D721Med (cell line): ENCODE data around the gene METAP1.

Experiments
- DNase-seq: peaks from one replicate; pipeline ENCODE4 v3.0.0; 2011; ENCODE audit warnings: low spot score; ENCODE audit not compliant: insufficient read length
- FAIRE-seq: peaks from 2 replicates; lab custom pipeline; 2011; peaks lifted over from hg19 to GRCh38; lab: Jason Lieb, UNC
- TF ChIP-seq, protein P1 (sequence below): IDR thresholded peaks from 2 replicates; pipeline ENCODE4 v1.5.1; 2012; ENCODE audit warnings: mild to moderate bottlenecking, control low read depth; ENCODE audit not compliant: insufficient read depth; ENCODE audit errors: missing control alignments

The METAP1 gene

DNA sequence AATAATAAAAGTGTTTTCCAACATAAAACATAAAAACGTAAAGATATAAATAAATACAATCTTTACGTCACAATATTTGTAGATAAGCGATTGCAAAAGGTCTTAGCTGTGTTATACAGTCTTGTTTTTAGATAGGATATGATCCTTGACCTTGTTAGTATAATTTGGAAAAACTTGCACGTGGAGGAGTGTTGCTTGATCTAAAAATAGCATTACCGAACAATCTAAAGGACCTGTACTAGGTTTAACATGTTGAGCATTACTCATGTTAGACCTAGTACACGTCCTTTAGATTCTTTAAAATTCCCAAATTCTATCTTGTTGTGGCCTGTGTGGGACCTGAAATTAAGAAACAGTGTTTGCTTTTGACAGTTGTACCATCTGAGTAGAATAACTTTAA lies 1.6 kb downstream of the METAP1 start:
- TF ChIP-seq, protein P1, sequence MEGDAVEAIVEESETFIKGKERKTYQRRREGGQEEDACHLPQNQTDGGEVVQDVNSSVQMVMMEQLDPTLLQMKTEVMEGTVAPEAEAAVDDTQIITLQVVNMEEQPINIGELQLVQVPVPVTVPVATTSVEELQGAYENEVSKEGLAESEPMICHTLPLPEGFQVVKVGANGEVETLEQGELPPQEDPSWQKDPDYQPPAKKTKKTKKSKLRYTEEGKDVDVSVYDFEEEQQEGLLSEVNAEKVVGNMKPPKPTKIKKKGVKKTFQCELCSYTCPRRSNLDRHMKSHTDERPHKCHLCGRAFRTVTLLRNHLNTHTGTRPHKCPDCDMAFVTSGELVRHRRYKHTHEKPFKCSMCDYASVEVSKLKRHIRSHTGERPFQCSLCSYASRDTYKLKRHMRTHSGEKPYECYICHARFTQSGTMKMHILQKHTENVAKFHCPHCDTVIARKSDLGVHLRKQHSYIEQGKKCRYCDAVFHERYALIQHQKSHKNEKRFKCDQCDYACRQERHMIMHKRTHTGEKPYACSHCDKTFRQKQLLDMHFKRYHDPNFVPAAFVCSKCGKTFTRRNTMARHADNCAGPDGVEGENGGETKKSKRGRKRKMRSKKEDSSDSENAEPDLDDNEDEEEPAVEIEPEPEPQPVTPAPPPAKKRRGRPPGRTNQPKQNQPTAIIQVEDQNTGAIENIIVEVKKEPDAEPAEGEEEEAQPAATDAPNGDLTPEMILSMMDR = no peak
- no peak for FAIRE-seq
- DNase-seq = no peak

DNA sequence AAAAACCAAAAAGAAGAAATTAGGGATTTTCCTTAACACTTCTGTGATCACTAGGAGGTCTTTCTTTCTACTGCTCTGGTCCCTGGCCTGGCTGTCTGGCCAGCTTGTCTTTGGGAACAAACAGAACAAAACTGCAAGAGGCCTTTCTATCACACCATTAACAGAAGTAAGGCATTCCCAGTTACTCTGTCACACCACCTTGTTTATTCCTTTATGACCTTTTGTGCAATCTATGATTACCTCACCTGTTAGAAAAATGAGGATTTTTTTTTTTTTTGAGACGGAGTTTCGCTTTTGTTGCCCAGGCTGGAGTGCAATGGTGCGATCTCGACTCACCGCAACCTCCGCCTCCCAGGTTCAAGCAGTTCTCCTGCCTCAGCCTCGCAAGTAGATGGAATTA lies 3.0 kb downstream of the METAP1 start:
- FAIRE-seq (no peak), DNase-seq (no peak)

DNA sequence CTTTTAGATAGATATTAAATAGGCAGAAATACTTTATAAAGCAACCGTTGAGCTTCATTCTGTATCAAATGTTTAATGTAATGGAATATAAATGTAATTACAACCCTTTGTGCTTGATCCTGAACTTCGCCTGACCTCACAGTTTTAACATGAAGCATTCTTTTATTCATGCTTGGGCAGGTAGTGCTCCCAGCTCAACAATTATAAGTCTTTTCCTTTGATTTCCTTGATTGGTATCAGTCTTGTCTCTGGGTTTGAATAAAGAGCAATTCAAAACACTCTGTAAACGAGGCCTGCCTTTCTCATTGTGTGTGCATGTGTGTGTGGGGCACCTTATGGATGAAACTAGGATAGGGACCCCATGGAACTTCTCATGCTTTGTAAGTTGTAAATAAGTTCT lies 6.8 kb downstream of the METAP1 start:
- no peak for DNase-seq
- no peak for FAIRE-seq

More for the DNA sequence above, 3.0 kb downstream of the METAP1 start:
- TF ChIP-seq, protein P1 = no peak

DNA sequence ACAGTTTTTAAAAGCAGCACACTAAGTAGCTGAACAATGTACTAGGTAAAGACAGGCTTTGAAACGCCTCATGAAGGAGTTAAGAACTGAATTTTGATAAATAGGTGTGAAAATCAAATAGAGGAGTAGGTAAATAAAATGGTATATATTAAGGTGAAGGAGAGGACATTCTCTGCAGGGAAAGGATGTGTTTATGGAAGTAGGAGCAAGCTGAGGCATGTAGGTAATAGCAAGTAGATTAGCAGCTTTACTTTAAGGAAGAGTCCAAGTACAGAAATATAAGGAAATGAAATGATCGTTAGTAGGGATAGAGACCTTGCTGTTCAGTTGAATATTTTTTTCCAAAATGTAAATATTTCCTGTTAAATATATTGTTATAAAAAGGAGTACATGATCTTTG lies 12.5 kb downstream of the METAP1 start:
- FAIRE-seq (no peak), DNase-seq (no peak)
- TF ChIP-seq, protein P1 = no peak

More for the DNA sequence above, 6.8 kb downstream of the METAP1 start:
- TF ChIP-seq, protein P1 = no peak

DNA sequence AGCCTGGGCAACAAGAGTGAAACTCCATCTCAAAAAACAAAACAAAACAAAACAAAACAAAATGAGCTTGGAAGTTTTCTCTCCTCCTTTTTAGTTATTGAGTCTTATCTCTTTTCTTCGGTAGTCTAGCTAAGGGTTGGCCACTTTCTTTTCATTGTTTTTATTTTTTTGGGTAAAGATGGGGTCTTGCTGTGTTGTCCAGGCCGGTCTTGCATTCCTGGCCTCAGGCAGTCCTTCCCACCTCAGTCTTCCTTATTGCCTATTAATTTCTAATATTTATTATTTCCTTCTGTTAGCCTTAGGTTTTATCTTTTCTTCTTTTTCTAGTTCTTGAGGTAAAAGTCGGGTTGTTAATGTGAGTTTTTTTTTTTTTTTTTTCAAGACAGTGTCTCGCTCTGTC lies 16.4 kb downstream of the METAP1 start:
- DNase-seq = no peak
- no peak for FAIRE-seq
- TF ChIP-seq, protein P1 = no peak

DNA sequence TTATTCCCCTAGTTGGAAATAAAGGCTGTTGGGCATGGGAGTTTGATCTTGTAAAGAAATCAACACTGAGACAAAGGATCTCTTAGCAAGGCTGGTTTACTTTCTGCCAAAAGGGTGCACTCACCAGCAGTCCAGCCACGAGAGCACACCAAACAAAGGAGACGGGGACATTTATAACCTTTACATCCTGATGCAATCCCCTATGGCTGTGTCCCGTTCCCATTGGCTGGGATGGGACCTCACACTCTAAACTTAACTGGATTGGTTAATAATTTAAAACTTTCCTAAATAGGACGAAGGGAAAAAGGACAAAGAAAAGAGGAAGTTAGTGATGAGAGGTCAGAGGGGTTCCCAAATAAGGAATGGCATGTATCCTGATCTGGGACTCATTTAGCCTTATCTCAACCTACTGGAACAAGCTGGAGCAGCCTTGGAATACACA lies 17.9 kb downstream of the METAP1 start:
- FAIRE-seq (no peak), DNase-seq (no peak)
- TF ChIP-seq, protein P1 = no peak

DNA sequence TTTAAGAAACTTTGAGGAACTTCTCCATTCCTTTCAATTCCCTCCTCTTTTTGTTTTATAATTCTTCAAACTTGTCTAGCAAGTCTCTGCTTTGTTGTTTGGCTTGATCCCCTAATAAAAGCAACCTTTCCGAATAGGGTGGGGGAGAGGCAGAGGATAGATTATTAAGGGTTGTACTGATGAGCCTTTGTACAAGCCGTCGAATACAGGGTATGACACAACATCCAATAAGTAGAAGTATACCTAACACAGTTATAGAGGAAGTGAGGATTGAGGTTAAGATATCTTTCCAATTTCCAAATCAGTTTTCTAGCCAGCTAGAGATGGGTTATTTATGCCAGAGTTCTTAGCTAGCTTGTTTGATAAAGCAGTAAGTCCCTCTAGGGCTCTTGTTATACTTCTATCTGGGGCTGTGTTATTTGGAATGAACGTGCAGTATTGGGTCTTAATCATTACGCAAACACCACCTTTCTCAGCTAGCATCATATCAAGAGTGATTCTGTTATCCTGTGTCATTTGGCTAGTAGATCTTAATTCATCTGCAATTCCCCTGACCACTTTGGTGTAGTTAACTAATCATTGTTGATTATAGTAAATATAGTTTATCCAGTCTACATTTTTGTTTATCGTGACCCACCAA lies 18.5 kb downstream of the METAP1 start:
- TF ChIP-seq, protein P1 = no peak
- no peak for FAIRE-seq

More for the DNA sequence above, 18.5 kb downstream of the METAP1 start:
- DNase-seq = no peak
